OCI-LY1 (cell line): ENCODE measurements around the gene ARID5B.

Source experiments
- H2AFZ ChIP-seq: fragments of 200-600 bp; sonication (generic), shearing (Covaris generic); 2 replicates; pipeline ENCODE4 v1.6.0; 2014; ENCODE audit warnings: antibody characterized with exemption, mild to moderate bottlenecking, low read length
- H3F3A ChIP-seq: fragments of 200-600 bp; sonication (generic), shearing (Covaris generic); 2 replicates; pipeline ENCODE4 v1.6.0; 2014; ENCODE audit warnings: mild to moderate bottlenecking, antibody characterized with exemption, low read length, moderate library complexity; ENCODE audit not compliant: insufficient read depth
- H3K27ac ChIP-seq: fragments of 200-600 bp; sonication (generic); 2 replicates; pipeline ENCODE4 v1.5.1; 2014; ENCODE audit warnings: low read length, mixed run types, mild to moderate bottlenecking, low read depth; ENCODE audit not compliant: poor library complexity, severe bottlenecking
- H3K27me3 ChIP-seq: fragments of 200-600 bp; sonication (generic); 2 replicates; pipeline ENCODE4 v1.6.0; 2014; ENCODE audit warnings: antibody characterized with exemption, mild to moderate bottlenecking, low read length, moderate library complexity; ENCODE audit not compliant: insufficient read depth
- H3K36me3 ChIP-seq: fragments of 200-600 bp; sonication (generic); 2 replicates; pipeline ENCODE4 v1.6.1; 2014; ENCODE audit warnings: mild to moderate bottlenecking, antibody characterized with exemption, low read length, moderate library complexity, mixed read lengths; ENCODE audit not compliant: insufficient read depth
- H3K4me1 ChIP-seq: fragments of 200-600 bp; sonication (generic); 2 replicates; pipeline ENCODE4 v1.5.1; 2014; ENCODE audit warnings: mild to moderate bottlenecking, low read length, moderate library complexity; ENCODE audit not compliant: insufficient read depth, severe bottlenecking
- H3K4me2 ChIP-seq: fragments of 200-600 bp; sonication (generic), shearing (Covaris generic); 2 replicates; pipeline ENCODE4 v1.6.1; 2014; ENCODE audit warnings: low read length
- H3K4me3 ChIP-seq: fragments of 200-600 bp; sonication (generic); 2 replicates; pipeline ENCODE4 v1.5.1; 2014; ENCODE audit warnings: low read length, low read depth, mild to moderate bottlenecking, mixed read lengths; ENCODE audit not compliant: poor library complexity, severe bottlenecking
- H3K79me2 ChIP-seq: fragments of 200-600 bp; shearing (Covaris generic); 2 replicates; pipeline ENCODE4 v1.6.1; 2016; ENCODE audit warnings: mixed run types, low read length, mixed read lengths; ENCODE audit not compliant: insufficient read depth
- H3K9ac ChIP-seq: fragments of 200-600 bp; sonication (generic), shearing (Covaris generic); 2 replicates; pipeline ENCODE4 v1.6.1; 2014; ENCODE audit warnings: mild to moderate bottlenecking, low read length, mixed read lengths
- H3K9me2 ChIP-seq: fragments of 200-600 bp; sonication (generic), shearing (Covaris generic); 2 replicates; pipeline ENCODE4 v1.6.1; 2014; ENCODE audit warnings: low read depth, mild to moderate bottlenecking, low read length, mixed read lengths
- H3K9me3 ChIP-seq: fragments of 200-600 bp; shearing (Covaris generic); 2 replicates; pipeline ENCODE4 v1.6.1; 2014; ENCODE audit warnings: low read length, mixed read lengths
- H4K20me1 ChIP-seq: fragments of 200-600 bp; sonication (generic), shearing (Covaris generic); 2 replicates; pipeline ENCODE4 v1.6.0; 2016; ENCODE audit warnings: mild to moderate bottlenecking, low read length; ENCODE audit not compliant: insufficient read depth
- EZH2 ChIP-seq: fragments of 200-600 bp; sonication (generic), shearing (Covaris generic); IDR thresholded peaks from 2 replicates; pipeline ENCODE4 v1.8.0; 2017; ENCODE audit warnings: borderline replicate concordance, mixed run types, mild to moderate bottlenecking, antibody characterized with exemption, low read length, moderate library complexity, mixed read lengths
- TF ChIP-seq, protein P1 (sequence below): fragments of 200-600 bp; sonication (generic), shearing (Covaris generic); IDR thresholded peaks from 2 replicates; pipeline ENCODE4 v1.5.1; 2017; ENCODE audit warnings: mild to moderate bottlenecking, antibody characterized with exemption, low read length, moderate library complexity, mixed read lengths

Gene ARID5B

DNA sequence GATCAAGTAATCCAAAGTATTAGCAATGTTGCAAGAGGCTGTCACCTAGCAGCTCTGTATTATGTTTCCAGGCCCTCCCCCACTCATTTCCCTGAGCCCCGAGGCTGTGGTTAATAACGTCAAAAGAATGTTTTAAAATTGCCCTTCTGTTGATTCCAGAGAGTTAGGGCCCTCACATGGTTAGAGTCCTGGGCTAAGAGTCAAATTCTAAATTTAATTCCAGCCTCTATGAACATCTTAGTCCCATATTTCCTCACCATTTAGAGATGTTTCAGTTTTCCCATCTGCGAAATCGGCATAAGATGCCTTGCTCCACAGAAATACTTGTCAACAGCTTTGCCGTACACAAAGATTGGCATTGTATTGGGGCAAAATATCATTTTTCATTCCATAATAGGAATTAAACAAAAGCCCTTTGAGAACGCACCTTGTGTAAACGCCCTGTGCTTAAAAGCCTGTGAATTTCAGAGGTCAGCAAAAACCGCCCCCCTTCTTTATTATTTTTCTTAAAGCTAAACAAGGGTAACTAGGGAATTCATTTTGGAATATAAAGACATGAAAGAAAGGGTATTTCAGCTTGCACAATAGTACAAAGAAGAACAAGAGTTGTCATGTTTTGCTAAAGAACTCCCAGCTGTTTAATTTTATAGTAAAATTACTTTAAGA is 135.8 kb downstream of the ARID5B start:
- peak overlapping the region; percentile 68 for H3K4me2 ChIP-seq
- peaks cover 28% of the 10 kb centered on the region; the same call in 1 of the 2 replicates for H3K79me2 ChIP-seq
- H3K9me3 ChIP-seq, result no peaks in the 10 kb centered on the region
- H3K4me3 ChIP-seq, result peak overlapping the region; percentile 30
- peak overlapping the region; percentile 71 for H3K9ac ChIP-seq
- H3K9me2 ChIP-seq, result no peaks in the 10 kb centered on the region
- H4K20me1 ChIP-seq, result no peaks in the 10 kb centered on the region
- peaks cover 98% of the 10 kb centered on the region for H3K4me1 ChIP-seq
- H2AFZ ChIP-seq, result no peak overlapping the region
- no peaks in the 10 kb centered on the region for H3K36me3 ChIP-seq
- no peaks in the 10 kb centered on the region for H3K27me3 ChIP-seq
- H3F3A ChIP-seq, result no peaks in the 10 kb centered on the region
- H3K27ac ChIP-seq, result peak overlapping the region; percentile 93
- TF ChIP-seq, protein P1, sequence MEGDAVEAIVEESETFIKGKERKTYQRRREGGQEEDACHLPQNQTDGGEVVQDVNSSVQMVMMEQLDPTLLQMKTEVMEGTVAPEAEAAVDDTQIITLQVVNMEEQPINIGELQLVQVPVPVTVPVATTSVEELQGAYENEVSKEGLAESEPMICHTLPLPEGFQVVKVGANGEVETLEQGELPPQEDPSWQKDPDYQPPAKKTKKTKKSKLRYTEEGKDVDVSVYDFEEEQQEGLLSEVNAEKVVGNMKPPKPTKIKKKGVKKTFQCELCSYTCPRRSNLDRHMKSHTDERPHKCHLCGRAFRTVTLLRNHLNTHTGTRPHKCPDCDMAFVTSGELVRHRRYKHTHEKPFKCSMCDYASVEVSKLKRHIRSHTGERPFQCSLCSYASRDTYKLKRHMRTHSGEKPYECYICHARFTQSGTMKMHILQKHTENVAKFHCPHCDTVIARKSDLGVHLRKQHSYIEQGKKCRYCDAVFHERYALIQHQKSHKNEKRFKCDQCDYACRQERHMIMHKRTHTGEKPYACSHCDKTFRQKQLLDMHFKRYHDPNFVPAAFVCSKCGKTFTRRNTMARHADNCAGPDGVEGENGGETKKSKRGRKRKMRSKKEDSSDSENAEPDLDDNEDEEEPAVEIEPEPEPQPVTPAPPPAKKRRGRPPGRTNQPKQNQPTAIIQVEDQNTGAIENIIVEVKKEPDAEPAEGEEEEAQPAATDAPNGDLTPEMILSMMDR, result no peak
- TF ChIP-seq EZH2, result no peak

DNA sequence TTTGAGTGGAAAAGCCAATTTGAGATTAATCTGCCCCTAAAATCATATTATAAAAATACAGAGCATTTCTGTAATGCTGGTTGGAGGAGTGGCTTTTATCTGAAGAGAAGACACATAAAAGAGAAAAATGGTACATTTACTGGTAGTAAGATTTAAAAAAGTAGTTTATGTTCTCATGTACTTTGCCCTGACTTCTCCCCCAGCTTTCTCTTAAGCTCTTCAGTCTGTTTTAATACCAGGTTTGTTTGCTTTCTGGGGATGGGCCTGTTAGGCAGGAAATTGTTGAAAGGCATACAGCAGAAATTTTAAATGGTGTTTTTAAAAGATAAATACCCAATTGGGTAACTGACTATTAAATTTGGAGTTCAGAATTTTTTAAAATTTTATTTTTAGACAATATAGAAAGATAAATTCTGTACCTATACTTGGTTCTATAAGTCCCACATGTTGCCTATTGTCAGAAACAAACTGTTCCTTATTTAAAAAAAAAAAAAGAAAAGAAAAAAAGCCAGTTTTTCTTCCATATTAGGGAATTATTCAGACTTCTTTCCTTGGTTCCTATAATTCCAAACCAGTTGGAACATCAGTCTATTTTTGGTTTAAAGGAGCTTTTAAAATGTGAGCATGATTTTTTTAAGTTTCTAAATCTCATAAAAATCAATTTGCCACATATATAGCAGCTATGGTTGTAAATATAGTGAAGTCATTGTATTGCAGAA is 136.6 kb downstream of the ARID5B start:
- Histone ChIP-seq H3K9me3 (no peaks in the 10 kb centered on the region), H3K36me3 (no peaks in the 10 kb centered on the region), H3K27ac (peak overlapping the region; percentile 93), H2AFZ (no peak overlapping the region), H3K79me2 (peaks cover 28% of the 10 kb centered on the region; the same call in 1 of the 2 replicates), H3K4me2 (peak overlapping the region; percentile 68), H3K4me3 (peak overlapping the region; percentile 30), H3K9me2 (no peaks in the 10 kb centered on the region), H3K27me3 (no peaks in the 10 kb centered on the region), H4K20me1 (no peaks in the 10 kb centered on the region), H3K4me1 (peaks cover 97% of the 10 kb centered on the region), H3F3A (no peaks in the 10 kb centered on the region), H3K9ac (peak overlapping the region; percentile 71)
- TF ChIP-seq EZH2, result no peak

DNA sequence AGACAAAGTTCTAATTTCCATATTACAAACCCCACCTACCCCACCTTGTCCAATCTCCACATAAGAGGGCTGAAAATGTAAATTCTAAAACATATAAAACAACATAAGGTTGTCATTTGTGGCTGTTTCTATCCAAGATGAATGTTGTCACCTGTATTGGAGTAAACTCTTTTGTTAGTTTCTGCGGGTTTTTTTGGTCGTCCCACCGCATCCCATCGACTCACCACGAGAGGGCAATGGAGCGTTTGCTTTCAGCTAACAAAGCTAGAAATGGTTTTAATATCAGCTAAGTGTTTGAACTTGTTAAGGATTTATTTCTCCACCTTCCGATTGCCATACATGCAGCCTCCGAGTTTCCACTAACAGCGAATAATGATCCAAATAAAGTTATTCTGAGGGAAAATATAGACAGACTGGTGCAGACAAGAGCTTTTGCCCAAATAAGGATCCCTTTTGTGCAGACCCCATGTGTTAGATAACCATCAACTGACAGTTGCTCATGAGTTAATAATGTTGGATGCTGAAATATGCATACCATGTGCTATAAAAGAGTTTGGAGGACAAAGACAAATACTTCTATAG is 137.2 kb downstream of the ARID5B start:
- no peaks in the 10 kb centered on the region for H3K36me3 ChIP-seq
- H3K9me2 ChIP-seq, result no peaks in the 10 kb centered on the region
- peaks cover 97% of the 10 kb centered on the region for H3K4me1 ChIP-seq
- H2AFZ ChIP-seq, result no peak overlapping the region
- H4K20me1 ChIP-seq, result no peaks in the 10 kb centered on the region
- H3F3A ChIP-seq, result no peaks in the 10 kb centered on the region
- H3K9me3 ChIP-seq, result no peaks in the 10 kb centered on the region
- peak overlapping the region; percentile 93 for H3K27ac ChIP-seq
- peak overlapping the region; percentile 71 for H3K9ac ChIP-seq
- peak overlapping the region; percentile 27 for H3K4me2 ChIP-seq
- no peaks in the 10 kb centered on the region for H3K27me3 ChIP-seq
- H3K4me3 ChIP-seq, result no peak overlapping the region
- H3K79me2 ChIP-seq, result peaks cover 28% of the 10 kb centered on the region; the same call in 1 of the 2 replicates
- no peak for TF ChIP-seq EZH2
- TF ChIP-seq, protein P1, result peak; percentile 87
